HK-2 (cell line): Measurements from ENCODE around the gene SMIM9.

Experiments
- DNase-seq: peaks from one replicate; pipeline ENCODE4 v3.0.0-alpha.2; 2018; ENCODE audit not compliant: unreplicated experiment

The SMIM9 gene

GRCh38 chrX:154815274-154815818 is 19.1 kb downstream of the SMIM9 start:
- DNase-seq: no peak

- DNase-seq: no peak
Observed at GRCh38 chrX:154813801-154814200, 20.7 kb downstream of the SMIM9 start.

- no peak for DNase-seq
Observed at GRCh38 chrX:154812341-154813101, 21.9 kb downstream of the SMIM9 start.

GRCh38 chrX:154809939-154810665 is 24.4 kb downstream of the SMIM9 start:
- no peak for DNase-seq

- no peak for DNase-seq
Observed at GRCh38 chrX:154806837-154807501, 27.5 kb downstream of the SMIM9 start.

- DNase-seq: no peak
Observed at GRCh38 chrX:154805696-154806091, 28.8 kb downstream of the SMIM9 start.

- peak; percentile 75 for DNase-seq
Observed at GRCh38 chrX:154804957-154805695, 29.3 kb downstream of the SMIM9 start, which contains the start of gene MPP1. Gene MPP1, minus strand, starts transcription at chrX:154805485. Its CDS starts 112 bp downstream, at chrX:154805373.

- DNase-seq: no peak
Observed at GRCh38 chrX:154804261-154804956, 30.1 kb downstream of the SMIM9 start.

- DNase-seq: no peak
Observed at GRCh38 chrX:154802947-154803346, 31.5 kb downstream of the SMIM9 start.

GRCh38 chrX:154800478-154801210 is 33.8 kb downstream of the SMIM9 start:
- no peak for DNase-seq

GRCh38 chrX:154799556-154800348 is 34.7 kb downstream of the SMIM9 start:
- DNase-seq: peak; percentile 29

GRCh38 chrX:154797006-154797405 is 37.5 kb downstream of the SMIM9 start:
- no peak for DNase-seq

GRCh38 chrX:154795016-154795415 is 39.4 kb downstream of the SMIM9 start:
- DNase-seq: no peak

- DNase-seq: no peak
Observed at GRCh38 chrX:154793084-154793795, 41.2 kb downstream of the SMIM9 start.

GRCh38 chrX:154791939-154792338 is 42.5 kb downstream of the SMIM9 start:
- no peak for DNase-seq

- DNase-seq: no peak
Observed at GRCh38 chrX:154791467-154791866, 43.0 kb downstream of the SMIM9 start.

GRCh38 chrX:154785716-154786115 is 48.7 kb downstream of the SMIM9 start:
- no peak for DNase-seq

GRCh38 chrX:154784149-154784995 is 50.1 kb downstream of the SMIM9 start:
- DNase-seq: no peak
